GM12892 (cell line): ENCODE results near the gene HOXA5.

ENCODE experiments used
- DNase-seq: peaks from one replicate; pipeline ENCODE4 v3.0.0; 2011; ENCODE audit not compliant: insufficient read length
- FAIRE-seq: peaks from 2 replicates; lab custom pipeline; 2011; peaks lifted over from hg19 to GRCh38; lab: Jason Lieb, UNC
- POLR2A ChIP-seq: IDR thresholded peaks from 2 replicates; pipeline ENCODE4 v1.6.1; 2011; ENCODE audit warnings: low read depth, low read length, control low read depth
- POLR2AphosphoS5 ChIP-seq: IDR thresholded peaks from 2 replicates; pipeline ENCODE4 v1.6.1; 2011; ENCODE audit warnings: low read depth, low read length, control low read depth
- TAF1 ChIP-seq: IDR thresholded peaks from 2 replicates; pipeline ENCODE4 v1.6.1; 2011; ENCODE audit warnings: low read depth, mild to moderate bottlenecking, control low read depth, low read length, borderline replicate concordance

Gene HOXA5

DNA sequence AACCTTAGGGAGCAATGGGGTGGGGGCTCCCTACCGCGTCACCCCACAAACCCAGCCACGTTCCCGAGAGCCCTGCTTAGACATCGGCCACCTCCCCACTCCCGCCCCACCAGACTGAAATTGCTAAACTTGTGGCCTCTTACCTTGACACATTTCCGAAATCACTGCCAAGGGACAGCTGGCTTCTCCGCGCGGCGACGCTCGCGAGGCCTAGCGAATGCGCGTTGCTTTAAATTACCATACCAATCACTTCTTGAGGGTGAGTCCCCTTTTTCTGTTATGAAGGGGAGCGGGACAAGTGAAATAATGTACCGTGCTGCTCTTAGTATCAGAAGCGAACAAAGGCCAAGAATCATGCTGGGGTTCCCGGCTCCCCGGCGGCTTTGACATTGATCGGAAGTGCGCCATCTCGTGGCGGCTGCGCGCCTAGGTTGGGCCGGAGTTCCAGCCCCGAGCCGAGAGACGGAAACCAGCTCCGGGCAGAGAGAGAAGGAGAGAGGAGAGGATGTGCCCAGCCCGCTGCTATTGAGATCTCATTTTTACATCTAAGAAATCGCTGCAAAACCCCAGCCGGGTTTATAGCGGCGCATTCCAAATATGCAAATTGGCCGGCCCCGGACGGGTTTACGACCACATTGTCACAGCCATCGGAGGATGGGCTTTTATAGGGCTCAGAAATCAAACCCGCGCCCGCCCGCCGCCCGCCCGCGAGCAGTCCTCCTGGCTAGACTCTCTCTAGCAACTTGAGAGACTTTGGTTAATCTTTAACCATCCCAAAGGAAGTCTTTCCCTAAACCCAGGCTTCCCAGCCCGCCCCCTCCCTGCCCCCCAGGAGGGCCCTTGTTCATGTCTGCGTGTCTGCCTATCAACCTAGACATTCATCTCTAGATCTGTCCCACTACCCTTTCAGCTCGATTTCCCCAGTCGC lies 36.3 kb upstream of the HOXA5 start:
- FAIRE-seq = no peak
- DNase-seq = peak; percentile 66
- TF ChIP-seq POLR2AphosphoS5 = no peak
- TF ChIP-seq TAF1 = no peak
- no peak for TF ChIP-seq POLR2A

DNA sequence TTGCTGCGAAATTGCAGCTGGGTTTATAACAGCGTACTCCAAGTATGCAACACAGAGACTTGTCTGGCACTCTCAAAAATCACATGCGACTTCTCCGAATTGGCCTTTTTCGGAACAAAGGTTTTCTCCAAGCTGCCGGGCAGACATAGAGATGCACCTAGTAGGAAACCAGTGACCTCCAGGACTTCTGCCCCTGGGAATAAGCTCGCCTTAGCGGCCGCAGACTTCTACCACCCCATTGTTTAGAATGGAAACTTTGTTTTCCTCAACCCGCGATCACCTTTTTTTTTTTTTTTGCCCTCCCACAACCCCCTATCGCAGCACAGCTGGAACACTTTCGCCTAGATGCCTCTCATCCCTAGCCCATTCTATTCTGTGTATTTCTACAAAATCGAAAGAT lies 35.5 kb upstream of the HOXA5 start:
- DNase-seq (no peak), FAIRE-seq (no peak)
- no peak for TF ChIP-seq POLR2A
- TF ChIP-seq TAF1 = no peak
- no peak for TF ChIP-seq POLR2AphosphoS5

DNA sequence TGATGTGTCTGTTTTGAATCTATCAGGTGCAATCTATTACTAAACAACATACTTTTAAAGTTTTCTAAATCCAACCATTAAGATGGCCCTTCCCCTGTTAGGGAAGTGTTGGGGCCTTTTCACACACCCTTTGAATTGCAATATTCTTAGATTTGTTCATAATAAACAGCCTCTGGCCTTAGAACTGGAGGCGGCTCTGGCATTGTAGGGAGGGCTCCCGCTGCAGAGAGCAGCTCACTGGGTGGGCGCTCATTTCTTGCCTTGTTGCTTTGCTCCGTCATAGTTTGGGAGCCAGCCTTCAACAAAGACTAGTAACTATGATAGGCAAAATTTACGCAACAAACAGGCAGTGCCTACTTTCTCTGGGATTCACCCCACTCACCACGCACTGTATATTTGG lies 34.9 kb upstream of the HOXA5 start:
- DNase-seq (no peak), FAIRE-seq (no peak)
- no peak for TF ChIP-seq POLR2A
- no peak for TF ChIP-seq POLR2AphosphoS5

DNA sequence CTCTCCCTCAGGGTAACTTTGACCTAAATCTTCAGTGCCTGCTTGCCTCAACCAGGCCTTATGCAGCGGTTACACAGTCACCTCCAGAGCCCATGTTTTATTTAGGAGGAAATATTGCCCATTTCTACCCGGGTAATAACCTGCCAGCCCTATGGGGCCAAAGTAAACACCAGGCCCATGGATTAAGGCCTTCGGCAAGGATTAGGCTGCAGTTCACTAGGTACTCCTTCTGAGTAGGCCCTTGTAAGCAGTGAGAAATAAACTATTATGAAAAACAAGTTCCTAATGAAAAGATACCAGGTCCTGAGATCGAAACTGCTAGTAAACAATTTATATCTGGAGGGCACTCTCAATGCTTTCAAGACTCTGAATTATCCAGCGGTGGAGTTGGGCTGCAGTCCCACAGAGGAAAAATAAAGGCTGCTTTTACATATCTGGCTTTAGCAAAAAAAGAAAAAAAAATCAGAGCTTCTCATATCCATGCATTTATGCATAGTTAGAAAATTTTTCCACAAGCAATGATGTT lies 34.4 kb upstream of the HOXA5 start:
- DNase-seq (no peak), FAIRE-seq (no peak)
- no peak for TF ChIP-seq POLR2A

DNA sequence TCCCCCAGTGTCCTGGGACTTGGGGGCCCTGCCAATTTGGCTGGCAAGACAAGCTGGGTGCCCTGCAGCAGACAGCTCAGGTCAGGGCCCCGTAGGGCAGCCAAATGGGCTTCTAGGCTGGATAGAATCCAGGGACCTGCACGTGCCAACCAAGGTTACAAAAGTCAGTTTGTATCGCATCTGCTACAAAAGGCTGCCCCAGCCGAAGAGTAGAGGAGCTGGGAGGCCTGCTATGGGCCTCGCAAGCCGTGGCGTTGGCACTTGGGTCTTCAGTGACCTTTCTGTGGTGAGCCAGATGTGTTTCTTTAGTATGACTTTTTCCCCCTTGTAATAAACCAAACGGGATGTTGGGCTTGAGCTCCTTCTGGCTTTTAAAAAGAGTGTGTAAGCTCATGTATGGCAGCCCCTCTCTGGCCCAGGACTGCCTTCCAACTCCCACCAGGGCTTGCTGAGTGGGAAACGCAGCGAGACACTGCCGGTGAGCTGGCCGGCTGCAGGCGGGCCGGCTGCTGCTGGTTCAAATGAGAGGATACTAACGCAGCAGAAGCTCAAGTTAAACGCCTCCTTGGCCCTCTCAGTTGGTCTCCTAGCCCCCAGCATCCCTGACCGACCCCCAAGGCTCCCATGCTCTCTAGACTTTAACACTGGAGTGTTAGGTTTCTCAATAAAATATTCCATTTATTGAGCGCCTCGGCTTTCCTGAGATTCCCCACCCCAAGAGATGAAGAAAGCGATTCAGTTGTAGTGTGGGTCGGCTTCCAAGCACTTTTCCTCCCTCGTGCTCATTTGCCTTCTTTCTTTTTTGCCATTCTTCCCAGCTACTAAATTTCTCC lies 33.7 kb upstream of the HOXA5 start:
- TF ChIP-seq POLR2AphosphoS5 = no peak
- no peak for TF ChIP-seq POLR2A
- no peak for TF ChIP-seq TAF1
- DNase-seq = no peak
- no peak for FAIRE-seq

DNA sequence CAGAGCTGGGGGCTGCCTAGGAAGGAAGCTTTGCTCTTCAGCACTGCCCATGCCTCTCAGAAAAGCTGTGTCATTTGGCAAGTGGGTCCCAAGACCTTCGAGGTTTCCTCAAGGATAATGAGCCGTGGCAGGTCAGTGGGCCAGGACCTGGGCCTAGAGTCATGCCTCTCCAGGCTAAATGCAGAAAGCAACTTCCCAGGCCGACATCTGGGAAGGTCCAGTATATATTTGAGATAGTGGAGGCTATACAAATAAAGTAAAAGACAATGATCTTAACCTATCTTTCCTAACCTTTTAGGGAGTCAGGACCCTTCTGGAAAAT lies 33.0 kb upstream of the HOXA5 start:
- no peak for TF ChIP-seq TAF1
- TF ChIP-seq POLR2A = no peak
- DNase-seq (no peak), FAIRE-seq (no peak)

DNA sequence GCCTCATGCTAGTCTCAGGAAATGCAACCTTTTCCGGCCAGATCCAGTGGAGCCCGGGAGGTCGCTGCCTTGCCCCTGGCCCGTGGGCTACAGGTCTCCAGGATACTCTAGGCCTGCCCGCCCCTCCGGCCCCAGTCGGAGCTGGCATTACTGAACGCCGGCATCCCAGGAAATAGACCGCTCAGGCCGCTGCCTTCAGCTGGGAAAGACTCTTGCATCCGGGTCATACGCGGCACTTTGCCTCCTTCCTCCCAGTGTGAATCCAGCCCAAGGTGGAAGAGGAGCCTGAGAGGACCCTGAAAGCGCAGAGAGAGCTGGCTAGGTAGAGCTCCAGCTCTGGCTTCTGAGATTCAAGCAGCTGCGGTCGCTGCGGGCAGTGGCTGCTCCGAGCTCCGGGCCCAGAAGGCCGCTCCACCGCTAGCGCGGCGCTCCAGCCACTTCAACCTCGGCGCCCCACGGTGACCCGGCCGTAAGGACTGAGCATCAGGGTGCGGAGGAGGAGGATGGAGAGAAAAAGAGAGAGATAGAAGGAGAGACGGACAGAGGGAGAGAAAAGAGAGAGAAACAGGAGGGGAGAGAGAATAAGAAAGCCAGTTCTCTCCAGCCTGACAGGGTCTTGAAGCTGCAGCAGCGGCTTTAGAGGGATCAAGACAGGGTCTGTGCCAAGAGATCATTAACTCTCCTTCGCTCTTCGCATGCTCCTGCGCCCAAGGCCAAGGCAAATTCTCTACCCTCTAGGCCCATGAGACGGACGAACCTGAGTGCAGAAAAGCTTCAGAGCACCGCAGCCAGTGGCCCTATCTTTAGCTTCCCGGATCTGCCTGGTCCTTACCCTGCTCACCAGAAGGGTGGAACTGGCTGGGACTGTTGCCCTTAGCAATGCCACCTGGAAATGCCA lies 32.4 kb upstream of the HOXA5 start:
- no peak for FAIRE-seq
- no peak for DNase-seq

DNA sequence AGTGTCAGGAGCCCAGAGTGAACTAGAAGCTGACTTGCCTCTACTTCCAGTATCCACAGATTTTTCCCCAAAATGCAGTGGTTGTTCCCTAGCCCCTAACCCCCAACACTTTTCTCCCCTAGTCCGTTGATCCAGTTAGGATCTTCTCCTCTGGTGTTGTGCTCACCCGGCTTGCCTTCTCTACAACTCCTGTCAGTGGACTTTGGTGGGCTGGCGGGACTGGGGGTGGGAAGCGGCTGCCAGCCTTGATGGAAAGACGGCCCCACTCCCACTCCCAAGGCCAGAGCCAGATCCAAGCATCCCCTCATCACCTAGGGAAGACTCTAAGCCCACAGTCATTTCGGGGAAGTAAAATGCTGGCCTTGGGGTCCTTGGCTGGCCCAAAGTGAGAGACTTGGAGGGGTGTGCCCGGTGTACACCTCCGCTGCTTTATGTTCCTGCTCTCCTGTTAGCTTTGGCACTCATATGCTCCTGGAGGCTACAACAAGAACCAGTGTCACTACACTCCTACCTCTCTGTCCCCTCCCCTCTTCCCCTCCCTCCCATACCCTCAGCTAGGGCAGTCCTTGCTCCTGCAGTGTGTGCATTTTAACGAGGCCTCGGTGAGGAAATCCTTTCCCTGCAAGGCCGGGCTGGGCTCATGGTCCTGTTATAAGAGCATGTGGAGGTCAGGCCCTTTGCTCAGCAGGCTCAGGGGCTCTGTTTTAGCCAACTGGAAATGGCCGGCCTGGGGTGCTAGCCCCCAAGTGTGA lies 31.6 kb upstream of the HOXA5 start:
- TF ChIP-seq POLR2AphosphoS5 (no peak), POLR2A (no peak), TAF1 (no peak)
- no peak for FAIRE-seq
- no peak for DNase-seq

More for the DNA sequence above, 32.4 kb upstream of the HOXA5 start:
- no peak for TF ChIP-seq TAF1

DNA sequence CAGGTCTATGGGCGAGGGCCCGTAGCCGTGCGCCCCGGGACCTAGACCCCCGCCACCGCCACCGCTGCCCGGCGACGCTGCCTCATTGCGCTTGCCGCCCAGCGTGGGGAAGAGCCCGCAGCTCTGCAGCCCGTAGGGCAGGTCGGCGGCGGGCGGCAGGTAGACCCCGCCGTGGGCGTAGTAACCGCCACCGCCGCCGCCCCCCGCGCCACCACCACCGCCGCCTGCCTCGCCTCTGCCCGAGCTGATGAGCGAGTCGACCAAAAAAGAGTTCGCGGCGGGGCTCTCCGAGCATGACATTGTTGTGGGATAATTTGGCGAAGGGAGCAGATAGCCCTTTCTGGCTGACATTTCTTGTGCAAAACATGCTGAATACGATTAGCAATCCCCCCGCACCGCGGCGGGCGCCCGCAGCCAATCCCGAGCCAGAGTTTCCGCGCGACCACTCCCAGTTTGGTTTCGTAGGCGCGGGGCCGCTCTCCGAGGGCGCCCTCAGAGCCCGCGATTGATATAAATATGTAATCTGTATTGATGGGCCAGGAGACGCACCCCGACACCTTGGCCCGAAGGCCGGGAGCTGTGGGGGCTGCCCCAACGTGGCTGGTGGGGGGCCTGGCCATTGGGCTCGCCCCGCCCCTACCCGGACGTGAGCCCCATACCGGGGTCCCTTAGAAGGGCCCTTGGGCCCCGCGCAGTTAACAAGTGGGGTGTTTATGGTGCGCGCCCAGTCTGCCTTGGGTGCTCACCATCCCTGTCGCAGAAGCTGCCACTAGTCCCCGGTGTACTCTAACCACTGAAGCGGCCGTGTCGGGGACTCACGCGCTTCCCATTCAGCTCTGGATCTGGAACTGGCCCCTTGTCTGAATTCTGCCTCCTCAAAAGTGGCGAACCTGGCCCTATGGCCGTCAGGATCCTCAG lies 30.7 kb upstream of the HOXA5 start, which contains the start of gene HOXA10:
Gene HOXA10 (minus strand): TSS at position 365 of the 918 bp plus-strand sequence. CDS start 14 bp downstream, at position 351.
- TF ChIP-seq POLR2AphosphoS5 (no peak), POLR2A (no peak), TAF1 (no peak)
- DNase-seq = no peak
- no peak for FAIRE-seq

DNA sequence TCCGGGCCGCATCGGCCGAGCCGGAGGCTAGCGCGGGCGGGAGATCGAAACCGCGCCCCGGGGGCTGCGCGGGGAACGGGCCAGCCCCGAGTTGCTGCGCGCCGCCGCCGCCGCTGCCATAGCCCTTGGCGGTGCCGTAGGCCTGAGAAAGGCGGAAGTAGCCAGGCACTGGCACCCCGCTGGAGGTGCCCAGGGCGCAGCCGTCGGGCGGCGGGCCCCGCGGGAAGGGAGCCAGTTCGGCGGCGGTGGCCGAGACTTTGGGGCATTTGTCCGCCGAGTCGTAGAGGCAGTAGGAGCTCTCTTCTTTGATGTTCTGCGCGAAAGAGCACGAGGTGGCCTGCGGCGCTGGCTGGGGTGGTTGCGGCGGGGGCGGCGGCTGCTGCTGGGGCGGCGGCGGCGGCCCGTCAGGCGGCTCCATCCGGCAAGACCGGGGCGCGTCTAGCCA lies 30.1 kb upstream of the HOXA5 start:
- DNase-seq = no peak
- TF ChIP-seq TAF1 = no peak
- no peak for TF ChIP-seq POLR2A
- TF ChIP-seq POLR2AphosphoS5 = no peak
- FAIRE-seq = no peak
